Measurements from ENCODE around the gene LRP10.
"Not testable (repeated sequence)": the region's sequence is repeated elsewhere in the genome, so short reads cannot be mapped to it uniquely, and the experiment has no call there.

The LRP10 gene

DNA sequence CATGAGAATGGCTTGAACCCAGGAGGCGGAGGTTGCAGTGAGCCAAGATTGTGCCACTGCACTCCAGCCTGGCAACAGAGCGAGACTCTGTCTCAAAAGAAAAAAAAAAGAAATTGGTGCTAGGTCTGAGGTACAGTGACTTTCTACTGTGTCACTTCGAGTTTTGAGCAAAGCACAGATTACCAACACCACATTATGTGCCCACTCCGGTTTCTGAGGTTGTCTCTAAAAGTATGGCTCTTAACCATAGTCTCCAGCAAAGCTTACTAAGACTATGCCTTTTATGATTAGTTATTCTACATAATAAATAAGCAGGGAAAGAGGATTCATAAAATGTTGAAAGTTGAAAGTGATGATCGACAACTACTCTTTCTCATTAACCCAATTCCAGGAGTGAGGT, 39.4 kb downstream of the LRP10 start:
- no peak overlapping the region for H3K4me3 Mint-ChIP-seq
- H3K36me3 Mint-ChIP-seq (ENCODE audit: low read depth): peaks cover 70% of the 10 kb centered on the region
- TF ChIP-seq, protein P1, sequence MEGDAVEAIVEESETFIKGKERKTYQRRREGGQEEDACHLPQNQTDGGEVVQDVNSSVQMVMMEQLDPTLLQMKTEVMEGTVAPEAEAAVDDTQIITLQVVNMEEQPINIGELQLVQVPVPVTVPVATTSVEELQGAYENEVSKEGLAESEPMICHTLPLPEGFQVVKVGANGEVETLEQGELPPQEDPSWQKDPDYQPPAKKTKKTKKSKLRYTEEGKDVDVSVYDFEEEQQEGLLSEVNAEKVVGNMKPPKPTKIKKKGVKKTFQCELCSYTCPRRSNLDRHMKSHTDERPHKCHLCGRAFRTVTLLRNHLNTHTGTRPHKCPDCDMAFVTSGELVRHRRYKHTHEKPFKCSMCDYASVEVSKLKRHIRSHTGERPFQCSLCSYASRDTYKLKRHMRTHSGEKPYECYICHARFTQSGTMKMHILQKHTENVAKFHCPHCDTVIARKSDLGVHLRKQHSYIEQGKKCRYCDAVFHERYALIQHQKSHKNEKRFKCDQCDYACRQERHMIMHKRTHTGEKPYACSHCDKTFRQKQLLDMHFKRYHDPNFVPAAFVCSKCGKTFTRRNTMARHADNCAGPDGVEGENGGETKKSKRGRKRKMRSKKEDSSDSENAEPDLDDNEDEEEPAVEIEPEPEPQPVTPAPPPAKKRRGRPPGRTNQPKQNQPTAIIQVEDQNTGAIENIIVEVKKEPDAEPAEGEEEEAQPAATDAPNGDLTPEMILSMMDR (IDR thresholded peaks at IDR 0.05): no peak
- H3K9me3 Mint-ChIP-seq: no peaks in the 10 kb centered on the region
- no peak overlapping the region for H3K27ac Mint-ChIP-seq
- no peaks in the 10 kb centered on the region for H3K27me3 Mint-ChIP-seq (ENCODE audit: low read depth, poor library complexity)
- no peak for DNase-seq
- H3K4me1 Mint-ChIP-seq: peaks cover 5% of the 10 kb centered on the region

DNA sequence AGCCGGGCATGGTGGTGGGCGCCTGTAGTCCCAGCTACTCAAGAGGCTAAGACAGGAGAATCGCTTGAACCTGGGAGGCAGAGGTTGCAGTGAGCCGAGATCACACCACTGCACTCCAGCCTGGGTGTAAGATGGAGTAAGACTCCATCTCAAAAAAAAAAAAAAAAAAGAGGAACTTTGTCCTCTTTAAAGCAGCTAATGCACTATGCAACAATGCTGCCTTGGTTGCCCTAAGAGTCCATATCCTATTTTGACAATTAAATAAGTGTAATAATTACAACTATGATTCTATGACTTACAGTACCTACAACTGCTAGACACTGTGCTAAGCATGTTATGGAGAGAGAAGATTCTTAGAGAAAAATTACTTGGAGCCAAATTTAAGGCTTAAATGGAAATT, 43.3 kb downstream of the LRP10 start:
- not testable (repeated sequence) for H3K27me3 Mint-ChIP-seq (ENCODE audit: low read depth, poor library complexity); H3K4me3 Mint-ChIP-seq; H3K9me3 Mint-ChIP-seq; DNase-seq; H3K27ac Mint-ChIP-seq
- H3K4me1 Mint-ChIP-seq: peaks cover 38% of the 10 kb centered on the region
- peaks cover 57% of the 10 kb centered on the region for H3K36me3 Mint-ChIP-seq (ENCODE audit: low read depth)

DNA sequence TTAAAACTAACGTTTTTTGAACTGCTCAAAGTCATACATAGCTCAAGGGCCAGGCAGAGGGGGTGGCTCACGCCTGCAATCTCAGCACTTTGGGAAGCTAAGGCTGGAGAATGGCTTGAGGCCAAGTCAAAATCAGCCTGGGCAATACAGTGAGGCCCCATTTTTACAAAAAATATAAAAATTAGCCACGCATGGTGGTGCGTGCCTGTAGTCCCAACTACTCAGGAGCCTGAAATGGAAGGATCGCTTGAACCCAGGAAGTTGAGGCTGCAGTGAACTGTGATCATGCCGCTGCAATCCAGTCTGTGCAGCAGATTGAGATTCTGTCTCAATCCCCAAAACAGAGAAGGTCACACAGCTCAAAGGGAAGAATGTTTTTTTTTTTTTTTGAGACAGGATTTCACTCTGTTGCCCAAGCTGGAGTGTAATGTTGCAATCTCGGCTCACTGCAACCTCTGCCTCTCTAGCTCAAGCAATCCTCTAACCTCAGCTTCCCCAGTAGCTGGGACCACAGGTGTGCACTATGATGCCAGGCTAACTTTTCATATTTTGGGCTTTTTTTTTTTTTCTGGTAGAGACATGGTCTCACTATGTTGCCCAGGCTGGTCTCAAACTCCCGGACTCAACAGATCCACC, 44.5 kb downstream of the LRP10 start:
- Mint-ChIP-seq H3K9me3 (no peaks in the 10 kb centered on the region), H3K27me3 (ENCODE audit: low read depth, poor library complexity) (peaks cover 3% of the 10 kb centered on the region), H3K4me1 (peaks cover 45% of the 10 kb centered on the region), H3K36me3 (ENCODE audit: low read depth) (peaks cover 63% of the 10 kb centered on the region), H3K4me3 (no peak overlapping the region), H3K27ac (no peak overlapping the region)
- no peak for DNase-seq
- TF ChIP-seq, protein P1 (IDR thresholded peaks at IDR 0.05): no peak

DNA sequence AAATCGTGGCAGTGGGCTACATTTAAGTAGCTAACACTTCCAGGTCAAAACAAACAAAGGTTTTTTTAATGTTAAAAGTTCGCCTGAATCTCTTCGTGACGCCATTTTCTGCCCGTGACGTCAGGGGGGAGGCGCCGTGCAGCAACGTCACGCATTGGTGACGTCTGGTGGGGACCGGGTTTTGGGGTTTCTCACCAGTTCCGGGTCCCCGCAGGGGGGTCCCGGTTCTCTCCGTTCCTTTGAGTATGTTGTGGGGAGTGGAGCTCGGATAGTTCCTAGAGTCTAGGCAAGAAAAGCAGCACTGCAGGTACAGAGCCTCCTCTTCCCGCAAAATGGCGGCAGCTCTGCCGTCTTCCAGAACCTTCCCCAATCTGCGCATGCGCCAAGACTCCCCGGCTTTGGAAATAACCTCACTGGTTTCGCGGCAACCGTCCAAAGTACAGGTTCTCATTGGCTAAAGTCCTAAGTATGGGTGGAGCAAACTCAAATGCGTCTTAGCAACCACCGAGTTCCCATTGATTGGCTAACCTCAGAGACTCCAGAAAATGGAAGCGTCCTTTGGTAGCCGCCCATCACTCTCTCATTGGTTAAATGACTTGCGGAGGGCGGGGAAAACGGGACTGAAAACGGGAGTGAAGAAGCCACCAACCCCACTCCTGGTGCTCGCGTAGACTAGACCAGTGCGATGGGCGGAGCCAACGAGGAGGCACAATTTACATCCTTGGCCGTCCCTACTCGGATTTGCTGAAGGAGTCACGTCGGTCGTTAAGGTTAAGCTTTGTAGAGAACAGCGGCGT, 47.5 kb downstream of the LRP10 start, which contains the start of gene RBM23:
Gene RBM23 (minus strand): TSS at position 346 of the 797 bp plus-strand sequence.
- Mint-ChIP-seq H3K27me3 (ENCODE audit: low read depth, poor library complexity) (peaks cover 3% of the 10 kb centered on the region), H3K4me1 (peaks cover 40% of the 10 kb centered on the region), H3K27ac (peak within 1 kb of the TSS; percentile 100), H3K36me3 (ENCODE audit: low read depth) (peaks cover 69% of the 10 kb centered on the region), H3K9me3 (no peaks in the 10 kb centered on the region), H3K4me3 (peak within 1 kb of the TSS; percentile 97)
- DNase-seq: peak; percentile 100
- TF ChIP-seq, protein P1 (IDR thresholded peaks at IDR 0.05): no peak

DNA sequence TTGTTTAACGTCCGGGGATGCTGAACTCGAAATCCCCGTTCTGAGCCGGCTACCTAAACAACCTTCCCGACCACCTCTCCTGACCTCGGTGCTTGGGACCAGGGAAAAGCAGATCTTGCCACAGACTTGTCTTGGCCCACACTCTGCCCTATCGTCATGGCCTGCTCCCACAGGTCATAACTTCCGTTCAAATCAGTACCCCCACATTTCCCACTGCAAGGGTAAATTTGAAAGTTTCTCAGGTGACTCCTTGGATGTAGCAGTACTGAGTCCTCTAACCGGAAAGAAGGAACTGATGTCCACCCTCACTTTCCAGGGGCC, 48.0 kb downstream of the LRP10 start:
- TF ChIP-seq, protein P1 (IDR thresholded peaks at IDR 0.05): no peak

DNA sequence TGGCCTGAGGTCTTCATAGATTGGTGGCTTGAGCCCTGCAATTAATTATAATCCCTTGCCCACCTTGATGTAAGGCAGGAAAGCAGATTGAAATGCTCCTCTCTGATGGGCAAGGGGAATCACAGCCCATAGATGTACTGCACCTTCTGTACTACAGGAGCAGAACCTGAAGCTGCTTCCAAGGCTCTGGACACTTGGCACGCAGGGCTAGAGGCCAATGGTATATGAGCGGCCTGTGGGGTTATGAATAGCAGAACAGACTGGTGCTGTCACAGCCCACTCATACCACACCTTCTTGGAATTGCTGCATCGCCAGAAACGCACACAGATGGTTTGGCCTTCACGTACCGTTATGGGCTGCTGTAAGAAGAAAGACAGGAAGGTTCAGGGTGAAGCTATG, 49.2 kb downstream of the LRP10 start:
- peak overlapping the region; percentile 90 for H3K27ac Mint-ChIP-seq
- H3K4me3 Mint-ChIP-seq: no peak overlapping the region
- H3K27me3 Mint-ChIP-seq (ENCODE audit: low read depth, poor library complexity): peaks cover 3% of the 10 kb centered on the region

More for the DNA sequence above, 48.0 kb downstream of the LRP10 start:
- Mint-ChIP-seq H3K4me3 (peak overlapping the region; percentile 97), H3K4me1 (peaks cover 40% of the 10 kb centered on the region), H3K9me3 (no peaks in the 10 kb centered on the region), H3K27me3 (ENCODE audit: low read depth, poor library complexity) (peaks cover 3% of the 10 kb centered on the region), H3K27ac (peak overlapping the region; percentile 90), H3K36me3 (ENCODE audit: low read depth) (peaks cover 71% of the 10 kb centered on the region)
- no peak for DNase-seq

More for the DNA sequence above, 49.2 kb downstream of the LRP10 start:
- TF ChIP-seq, protein P1 (IDR thresholded peaks at IDR 0.05): no peak
- H3K4me1 Mint-ChIP-seq: peaks cover 40% of the 10 kb centered on the region
- H3K36me3 Mint-ChIP-seq (ENCODE audit: low read depth): peaks cover 67% of the 10 kb centered on the region
- DNase-seq: no peak
- H3K9me3 Mint-ChIP-seq: no peaks in the 10 kb centered on the region
